Neural crest cell (in vitro differentiated cells): Measurements from ENCODE around the gene HSPA4. TPM values are rescaled to one million over a fixed set of nuclear protein-coding genes. Genes with fewer than 3 reads are reported as not detected.

Experiments
- DNase-seq: peaks from one replicate; pipeline ENCODE4 v3.0.0; 2021; ENCODE audit warnings: low read depth, mixed read lengths, low spot score
- H3K27ac Mint-ChIP-seq: one replicate; pipeline ENCODE4 v1.8.0; 2021; ENCODE audit warnings: mild to moderate bottlenecking, mixed read lengths; ENCODE audit not compliant: unreplicated experiment
- H3K27me3 Mint-ChIP-seq: 2 replicates; pipeline ENCODE4 v1.8.0; 2021; ENCODE audit warnings: low read depth, mild to moderate bottlenecking, mixed read lengths
- H3K36me3 Mint-ChIP-seq: 2 replicates; pipeline ENCODE4 v1.8.0; 2021; ENCODE audit warnings: low read depth, mild to moderate bottlenecking, mixed read lengths
- H3K4me1 Mint-ChIP-seq: 2 replicates; pipeline ENCODE4 v1.8.0; 2021; ENCODE audit warnings: mixed read lengths
- H3K4me3 Mint-ChIP-seq: one replicate; pipeline ENCODE4 v1.8.0; 2021; ENCODE audit warnings: mild to moderate bottlenecking, mixed read lengths
- H3K9me3 Mint-ChIP-seq: 2 replicates; pipeline ENCODE4 v1.8.0; 2021; ENCODE audit warnings: mixed read lengths
- CTCF ChIP-seq: fragments of 200-600 bp; sonication (generic); conservative IDR thresholded peaks from 2 replicates; pipeline ENCODE4 v1.5.0; 2021; ENCODE audit warnings: antibody characterized with exemption, mild to moderate bottlenecking
- total RNA-seq: library from RNA; stranded (reverse); gene quantifications from 2 replicates; pipeline ENCODE4 v1.2.1, GENCODE V29; 2021

Gene HSPA4
- total RNA-seq, 1 donor from 2014 or later, result 161 TPM

GRCh38 chr5:133121080-133121479 lies 69.3 kb downstream of the HSPA4 start:
- Mint-ChIP-seq H3K9me3 (no peaks in the 10 kb centered on the region), H3K27me3 (peaks cover 2% of the 10 kb centered on the region), H3K27ac (no peak overlapping the region), H3K4me1 (no peaks in the 10 kb centered on the region), H3K4me3 (no peak overlapping the region), H3K36me3 (no peaks in the 10 kb centered on the region)
- TF ChIP-seq CTCF, result no peak
- DNase-seq, result no peak

GRCh38 chr5:133121611-133122150 lies 69.9 kb downstream of the HSPA4 start:
- Mint-ChIP-seq H3K9me3 (no peaks in the 10 kb centered on the region), H3K27ac (no peak overlapping the region), H3K4me3 (no peak overlapping the region), H3K4me1 (no peaks in the 10 kb centered on the region), H3K36me3 (no peaks in the 10 kb centered on the region), H3K27me3 (no peaks in the 10 kb centered on the region)
- DNase-seq, result no peak
- no peak for TF ChIP-seq CTCF

- no peak for DNase-seq
- H3K36me3 Mint-ChIP-seq, result no peaks in the 10 kb centered on the region
- H3K4me3 Mint-ChIP-seq, result no peak overlapping the region
- H3K27me3 Mint-ChIP-seq, result no peaks in the 10 kb centered on the region
- H3K9me3 Mint-ChIP-seq, result no peaks in the 10 kb centered on the region
- TF ChIP-seq CTCF, result no peak
- no peak overlapping the region for H3K27ac Mint-ChIP-seq
- no peaks in the 10 kb centered on the region for H3K4me1 Mint-ChIP-seq
Observed at GRCh38 chr5:133122711-133123110, 70.9 kb downstream of the HSPA4 start.

- Mint-ChIP-seq H3K27me3 (peaks cover 2% of the 10 kb centered on the region), H3K4me1 (peaks cover 2% of the 10 kb centered on the region), H3K9me3 (peaks cover 2% of the 10 kb centered on the region), H3K36me3 (no peaks in the 10 kb centered on the region), H3K27ac (no peak overlapping the region), H3K4me3 (no peak overlapping the region)
- DNase-seq, result no peak
- TF ChIP-seq CTCF, result no peak
Observed at GRCh38 chr5:133123297-133123696, 71.5 kb downstream of the HSPA4 start.

- Mint-ChIP-seq H3K27ac (no peak overlapping the region), H3K4me3 (no peak overlapping the region), H3K27me3 (peaks cover 3% of the 10 kb centered on the region), H3K4me1 (peaks cover 3% of the 10 kb centered on the region), H3K36me3 (no peaks in the 10 kb centered on the region), H3K9me3 (peaks cover 3% of the 10 kb centered on the region)
- no peak for DNase-seq
- TF ChIP-seq CTCF, result no peak
Observed at GRCh38 chr5:133124891-133125290, 73.1 kb downstream of the HSPA4 start.

- no peak for DNase-seq
- no peak overlapping the region for H3K27ac Mint-ChIP-seq
- no peak for TF ChIP-seq CTCF
- peaks cover 3% of the 10 kb centered on the region for H3K9me3 Mint-ChIP-seq
- H3K27me3 Mint-ChIP-seq, result peaks cover 3% of the 10 kb centered on the region
- H3K4me3 Mint-ChIP-seq, result no peak overlapping the region
- H3K36me3 Mint-ChIP-seq, result no peaks in the 10 kb centered on the region
- peaks cover 3% of the 10 kb centered on the region for H3K4me1 Mint-ChIP-seq
Observed at GRCh38 chr5:133128066-133128465, 76.3 kb downstream of the HSPA4 start.
